ENCODE data around the gene ARHGEF17.

ARHGEF17 gene

DNA sequence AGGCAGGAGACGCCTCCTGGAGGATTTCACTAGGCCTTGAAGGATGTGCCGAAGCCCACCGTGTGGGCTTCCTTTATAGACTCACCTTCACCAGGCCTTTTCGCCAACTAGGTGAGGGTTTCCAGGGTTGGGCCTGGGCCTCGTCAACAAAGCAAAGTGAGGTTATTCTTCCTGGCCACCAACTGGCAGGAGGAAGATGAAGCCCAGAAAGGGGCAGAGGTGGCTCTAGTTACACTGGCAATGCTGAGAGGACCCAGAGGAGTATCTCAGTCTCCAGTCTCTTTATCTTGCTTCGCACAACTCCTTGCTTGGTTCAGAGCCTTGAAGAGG, 67.7 kb downstream of the ARHGEF17 start:
- TF ChIP-seq, protein P1, sequence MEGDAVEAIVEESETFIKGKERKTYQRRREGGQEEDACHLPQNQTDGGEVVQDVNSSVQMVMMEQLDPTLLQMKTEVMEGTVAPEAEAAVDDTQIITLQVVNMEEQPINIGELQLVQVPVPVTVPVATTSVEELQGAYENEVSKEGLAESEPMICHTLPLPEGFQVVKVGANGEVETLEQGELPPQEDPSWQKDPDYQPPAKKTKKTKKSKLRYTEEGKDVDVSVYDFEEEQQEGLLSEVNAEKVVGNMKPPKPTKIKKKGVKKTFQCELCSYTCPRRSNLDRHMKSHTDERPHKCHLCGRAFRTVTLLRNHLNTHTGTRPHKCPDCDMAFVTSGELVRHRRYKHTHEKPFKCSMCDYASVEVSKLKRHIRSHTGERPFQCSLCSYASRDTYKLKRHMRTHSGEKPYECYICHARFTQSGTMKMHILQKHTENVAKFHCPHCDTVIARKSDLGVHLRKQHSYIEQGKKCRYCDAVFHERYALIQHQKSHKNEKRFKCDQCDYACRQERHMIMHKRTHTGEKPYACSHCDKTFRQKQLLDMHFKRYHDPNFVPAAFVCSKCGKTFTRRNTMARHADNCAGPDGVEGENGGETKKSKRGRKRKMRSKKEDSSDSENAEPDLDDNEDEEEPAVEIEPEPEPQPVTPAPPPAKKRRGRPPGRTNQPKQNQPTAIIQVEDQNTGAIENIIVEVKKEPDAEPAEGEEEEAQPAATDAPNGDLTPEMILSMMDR (IDR thresholded peaks at IDR 0.05), result no peak

DNA sequence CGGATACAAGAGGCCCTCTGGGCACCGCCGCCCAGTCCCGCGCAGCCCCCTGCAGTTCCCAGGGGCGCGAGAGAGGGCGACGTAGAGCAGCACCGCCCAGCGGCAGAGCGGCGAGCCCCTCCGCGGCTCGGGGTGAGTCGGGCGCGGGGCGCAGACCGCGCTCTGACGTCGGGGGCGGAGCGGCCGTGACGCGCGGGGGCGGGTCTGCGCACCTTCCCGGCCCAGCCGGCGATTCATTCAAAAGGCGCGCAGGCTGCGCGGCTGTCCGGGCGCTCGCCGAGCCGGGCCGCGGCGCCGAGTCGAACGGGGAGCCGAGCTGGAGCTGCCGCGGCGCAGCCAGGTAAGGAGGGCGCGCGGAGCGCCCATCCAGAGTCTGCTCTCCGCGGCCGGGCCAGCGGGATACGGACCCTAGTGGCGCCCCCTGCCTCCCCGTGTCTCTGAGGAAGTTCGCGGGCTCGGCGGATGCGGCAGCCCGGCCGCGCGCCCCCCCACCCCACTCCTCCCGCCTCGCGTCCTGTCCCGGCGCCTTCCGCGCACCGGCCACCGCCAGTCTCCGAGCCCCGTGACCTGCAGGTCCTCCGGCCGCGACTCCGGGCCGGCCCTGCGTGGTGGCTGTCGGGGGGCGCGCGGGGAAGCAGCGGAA, 68.2 kb downstream of the ARHGEF17 start, which contains the start of gene RELT:
Gene RELT, plus strand, starts transcription at position 240 of the 643 bp plus-strand sequence. CDS start 12,738 bp downstream, outside the sequence.
- TF ChIP-seq, protein P1 (IDR thresholded peaks at IDR 0.05), result peak; percentile 94

- TF ChIP-seq, protein P1 (IDR thresholded peaks at IDR 0.05), result no peak
Measured at GRCh38 chr11:73376803-73377629, 68.9 kb downstream of the ARHGEF17 start.

- TF ChIP-seq, protein P1 (IDR thresholded peaks at IDR 0.05), result no peak
Measured at GRCh38 chr11:73379189-73379880, 71.3 kb downstream of the ARHGEF17 start.

DNA sequence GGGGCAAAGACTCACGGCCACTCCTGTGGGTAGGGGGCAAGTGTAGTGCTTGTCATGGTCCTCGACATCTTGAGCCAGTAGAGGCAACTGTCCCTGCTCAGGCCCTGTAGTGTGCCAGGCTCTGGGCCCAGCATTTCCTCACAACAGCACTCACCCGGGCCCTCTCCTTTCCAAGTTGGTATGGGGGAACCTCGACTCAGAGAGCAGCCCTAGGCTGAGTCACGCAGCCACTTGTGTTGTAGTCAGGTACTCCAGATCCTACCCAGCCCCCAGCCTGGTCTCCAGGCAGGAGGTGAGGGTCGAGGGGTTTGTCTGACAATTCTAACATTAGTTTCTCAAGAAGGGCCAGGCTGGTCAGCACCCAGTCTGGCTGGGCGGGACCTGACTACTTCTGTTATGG, 72.3 kb downstream of the ARHGEF17 start:
- TF ChIP-seq, protein P1 (IDR thresholded peaks at IDR 0.05), result no peak

DNA sequence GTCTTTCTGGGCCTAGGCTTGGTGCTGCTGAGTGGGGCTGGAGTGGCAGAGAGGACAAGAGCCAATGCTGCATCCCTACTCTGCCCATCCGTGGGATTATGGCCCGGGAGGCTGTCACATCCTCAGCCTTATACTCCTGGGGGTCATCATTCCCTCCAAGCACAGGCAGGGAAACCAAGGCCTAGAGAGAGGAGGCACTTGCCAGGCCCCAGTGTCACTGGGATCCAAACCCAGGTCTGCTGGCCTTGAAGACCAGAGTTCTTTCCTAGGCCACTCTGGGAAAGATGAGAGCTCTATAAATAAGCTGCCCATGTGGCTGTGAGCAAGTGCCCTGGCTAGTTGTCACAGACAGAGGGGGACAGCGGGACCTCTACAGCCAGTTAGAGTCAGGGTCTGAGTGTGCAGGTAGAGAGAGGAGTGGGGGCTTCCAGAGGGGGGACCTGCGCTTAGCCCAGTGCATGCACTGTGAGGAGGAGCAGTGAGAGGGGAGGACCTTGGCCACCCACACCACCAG, 72.9 kb downstream of the ARHGEF17 start:
- TF ChIP-seq, protein P1 (IDR thresholded peaks at IDR 0.05), result no peak

DNA sequence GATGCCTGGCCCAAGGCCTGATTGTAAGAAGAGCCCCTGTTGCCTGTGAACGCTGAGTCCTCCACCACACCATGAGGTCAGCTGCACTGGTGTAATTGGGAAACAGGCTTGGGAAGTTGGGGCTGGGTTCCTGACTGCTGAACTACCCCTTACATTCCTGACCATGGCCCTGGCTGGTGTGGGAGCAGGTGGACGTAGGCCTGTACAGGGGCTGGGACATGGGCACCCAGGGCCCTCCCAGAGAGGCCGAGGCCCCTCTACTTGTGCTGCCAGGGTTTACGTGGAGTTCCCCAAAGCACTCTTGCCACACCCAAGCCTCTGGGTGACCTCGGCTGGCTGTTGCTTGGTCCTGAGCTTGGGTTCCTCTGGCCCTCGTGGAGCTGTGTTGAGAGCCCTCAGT, 73.5 kb downstream of the ARHGEF17 start:
- TF ChIP-seq, protein P1 (IDR thresholded peaks at IDR 0.05), result no peak

All from LNCAP (cell line).